Heart right ventricle (tissue), 16 donors: ENCODE results near the gene FUS. TPM values are rescaled to one million over a fixed set of nuclear protein-coding genes. Genes with fewer than 3 reads are reported as not detected.

ENCODE experiments used
- ATAC-seq, 8 donors: fragments of 200-7000 bp; cut with Tn5 transposase; one replicate each; pipeline ENCODE4 v1.9.1; 2020; ENCODE audit warnings: mild to moderate bottlenecking in 8 of 8, moderate library complexity in 8 of 8, moderate number of reproducible peaks in 1 of 8
- DNase-seq, 2 donors: peaks; one replicate each; pipeline ENCODE4 v3.0.0-alpha.2; 2020
- H3K27ac ChIP-seq, 10 donors: fragments of 200-600 bp; sonication (generic) in 2 of 10; one replicate each; pipeline versions ENCODE4 v1.5.0 to v1.8.0; 2020 to 2022; ENCODE audit warnings: mild to moderate bottlenecking in 3 of 10
- H3K27me3 ChIP-seq, 7 donors: fragments of 200-600 bp; one replicate each; pipeline ENCODE4 v1.8.0; 2021 to 2022; ENCODE audit warnings: mild to moderate bottlenecking in 2 of 7
- H3K36me3 ChIP-seq, 9 donors: fragments of 200-600 bp; sonication (generic) in 1 of 9; one replicate each; pipeline versions ENCODE4 v1.5.0 to v1.8.0; 2020 to 2022; ENCODE audit warnings: mild to moderate bottlenecking in 2 of 9
- H3K4me1 ChIP-seq, 9 donors: fragments of 200-600 bp; sonication (generic) in 1 of 9; one replicate each; pipeline versions ENCODE4 v1.5.0 to v1.8.0; 2020 to 2022; ENCODE audit warnings: mild to moderate bottlenecking in 4 of 9
- H3K4me3 ChIP-seq, 10 donors: fragments of 200-600 bp; sonication (generic) in 2 of 10; one replicate each; pipeline versions ENCODE4 v1.5.0 to v1.8.0; 2020 to 2022; ENCODE audit warnings: mild to moderate bottlenecking in 7 of 10, moderate library complexity in 2 of 10
- H3K9me3 ChIP-seq, 11 donors: fragments of 200-600 bp in 10 of 11; sonication (generic) in 2 of 11; one replicate each; pipeline versions ENCODE4 v1.5.0 to v1.8.0; 2013 to 2022; ENCODE audit warnings: mild to moderate bottlenecking in 2 of 11, control low read depth in 1 of 11, moderate library complexity in 1 of 11
- CTCF ChIP-seq, 9 donors: fragments of 200-600 bp; sonication (generic) in 2 of 9; IDR thresholded peaks; one replicate each; pipeline versions ENCODE4 v1.5.0 to v1.8.0; 2021 to 2022; ENCODE audit warnings: antibody characterized with exemption in 9 of 9, mild to moderate bottlenecking in 5 of 9, moderate library complexity in 1 of 9
- WGBS, 2 donors: extraction: QIAGEN DNeasy Blood & Tissue Kit; methylation state at CpG; one replicate each; pipeline ENCODE4 v1.1.7; 2013; ENCODE audit warnings: inconsistent platforms in 1 of 2; 5-methylcytosine and 5-hydroxymethylcytosine counted together
- intact Hi-C, 10 donors: fragments of 100-400 bp; cut with DNase I; formaldehyde crosslinking; loops; one replicate each; pipeline versions ENCODE4 v1.11.1 to v1.14.2; 2022
- polyA plus RNA-seq, 2 donors: library from polyadenylated mRNA; stranded (reverse); fragments of 200-250 nt; gene quantifications; one replicate each; pipeline ENCODE4 v1.2.3, GENCODE V29; 2013
- total RNA-seq, 10 donors: library from RNA; stranded (reverse); fragmentation: NEBNext Ultra II Directional in 3 of 10; extraction: Animal tissue kit (Norgen Biotek cat#: 25700) in 3 of 10; gene quantifications; one replicate each; pipeline versions ENCODE4 v1.2.1 to v1.2.4, GENCODE V29; 2021 to 2023
- donor health status: Arrhythmogenic right ventricular cardiomyopathy.
- donor health status: ischemic (EF 13 %, LVEDD 7.1; RV severe dilation, severe dysfunction).
- donor health status: healthy with polysubstance abuse.
- donor health status: DM: no; HTN: yes; CAD: no.
- donor health status: DM: no; HTN: no; CAD: no.
- donor health status: ischemic (EF 25% LVEDD 6.9; RV normal size, moderate dysfunction).
- donor health status: ischemic (EF 25% LVEDD 5.7; RV mildly dilated, moderate dysfunction).
- donor health status: healthy.
- donor health status: DM: yes; HTN: yes; CAD: no.
- donor health status: Ischemic cardiomyopathy.
- donor health status: ischemic (EF 35%, LVEDD 5.7; RV mildly dilated, moderate dysfunction).
- donor health status: nonischemic (EF 11% LVEDD 7.7; RV severe dilation, severe dysfunction).
- donor health status: DM: yes; HTN: yes; CAD: no.
- donor health status: PGD.
- donor health status: ischemic (EF 29% LVEDD 5.4; RV normal size, mild dysfunction).
- donor health status: nonischemic (EF 23%, LVEDD 6.1; RV moderate dilation, normal function).

Gene FUS
- total and polyA plus RNA-seq, 12 donors = 116 to 240 (median 140) TPM

- intact Hi-C loops = loop anchor here in 4 of 10 donors (2.0 to 10.0 kb wide), 4 partner anchors 13 to 267 kb away; partner anchors contain the start of genes ARMC5 (in 3 of the 4), ZNF646 (in 1 of the 4), ZNF668 (in 1 of the 4) and ZNF843 (in 1 of the 4)
- H3K36me3 ChIP-seq = peaks cover 7 to 100% (median 94%) of the 10 kb centered on the region in 9 donors
These were observed 7.9 kb downstream of the FUS start for GRCh38 chr16:31187808-31188189.

GRCh38 chr16:31188450-31189411 is 8.8 kb downstream of the FUS start:
- 86 to 90% methylated on average over 3 of the region's 3 CpGs for WGBS, 2 donors
- DNase-seq = no peak
- intact Hi-C loops = loop anchor here in 4 of 10 donors (10.0 kb wide), 3 partner anchors 114 to 266 kb away; partner anchors contain the start of genes ARMC5 (in 3 of the 4), ZNF646 (in 1 of the 4), ZNF668 (in 1 of the 4) and ZNF843 (in 1 of the 4)
- H3K27ac ChIP-seq = no peak overlapping the region
- ATAC-seq = no peak
- TF ChIP-seq CTCF (IDR thresholded peaks at IDR 0.05) = no peak
- no peaks in the 10 kb centered on the region for H3K27me3 ChIP-seq
- H3K36me3 ChIP-seq = peaks cover 7 to 100% (median 96%) of the 10 kb centered on the region in 9 donors
- H3K4me1 ChIP-seq = peaks cover under 1 to 43% (median 3%) of the 10 kb centered on the region in 9 donors
- no peaks in the 10 kb centered on the region for H3K9me3 ChIP-seq
- H3K4me3 ChIP-seq = no peak overlapping the region

More at GRCh38 chr16:31187808-31188189, 7.9 kb downstream of the FUS start:
- ATAC-seq = no peak
- Histone ChIP-seq H3K4me3 (no peak overlapping the region), H3K27me3 (no peaks in the 10 kb centered on the region), H3K9me3 (no peaks in the 10 kb centered on the region), H3K27ac (no peak overlapping the region), H3K4me1 (peaks cover 2 to 53% (median 12%) of the 10 kb centered on the region in 9 donors)
- no peak for TF ChIP-seq CTCF (IDR thresholded peaks at IDR 0.05)
- 83 to 86% methylated on average over 8 of the region's 8 CpGs for WGBS, 2 donors
- DNase-seq = no peak

- H3K27me3 ChIP-seq = no peaks in the 10 kb centered on the region
- peaks cover 7 to 100% (median 95%) of the 10 kb centered on the region in 9 donors for H3K36me3 ChIP-seq
- no peak overlapping the region for H3K4me3 ChIP-seq
- no peaks in the 10 kb centered on the region for H3K9me3 ChIP-seq
- intact Hi-C loops = loop anchor here in 4 of 10 donors (10.0 kb wide), 3 partner anchors 115 to 265 kb away; partner anchors contain the start of genes ARMC5 (in 3 of the 4), ZNF646 (in 1 of the 4), ZNF668 (in 1 of the 4) and ZNF843 (in 1 of the 4)
- WGBS, 2 donors = 85 to 89% methylated on average over 2 of the region's 2 CpGs
- no peak for TF ChIP-seq CTCF (IDR thresholded peaks at IDR 0.05)
- no peak overlapping the region for H3K27ac ChIP-seq
- no peak for ATAC-seq
- peaks cover 0 to 37% (median 0%) of the 10 kb centered on the region in 9 donors for H3K4me1 ChIP-seq
- DNase-seq = no peak
These were observed 9.5 kb downstream of the FUS start for GRCh38 chr16:31189412-31189778.

- peaks cover 7 to 100% (median 97%) of the 10 kb centered on the region in 9 donors for H3K36me3 ChIP-seq
- no peaks in the 10 kb centered on the region for H3K27me3 ChIP-seq
- intact Hi-C loops = no loop called here
- no peak overlapping the region for H3K27ac ChIP-seq
- TF ChIP-seq CTCF (IDR thresholded peaks at IDR 0.05) = no peak
- ATAC-seq (no peak), DNase-seq (no peak)
- WGBS, 2 donors = 93 to 95% methylated on average over 12 of the region's 12 CpGs
- no peak overlapping the region for H3K4me3 ChIP-seq
- H3K4me1 ChIP-seq = peaks cover 0 to 31% (median 0%) of the 10 kb centered on the region in 9 donors
- no peaks in the 10 kb centered on the region for H3K9me3 ChIP-seq
These were observed 10.1 kb downstream of the FUS start for GRCh38 chr16:31190061-31190460.
